Stimulated activated CD4-positive, alpha-beta T cell treated with anti-CD3 and anti-CD28 coated beads, Interleukin-2, amount 100 ng/mL, for 24 hours (primary cell): Measurements from ENCODE around the gene RPS4Y1.

Experiments used
- DNase-seq, 2 donors: peaks; one replicate each; pipeline ENCODE4 v3.0.0-alpha.2; 2020

RPS4Y1 gene

GRCh38 chrY:2885880-2886279, 44.5 kb downstream of the RPS4Y1 start:
- no peak for DNase-seq

GRCh38 chrY:2887386-2887785, 46.0 kb downstream of the RPS4Y1 start:
- DNase-seq = peak in 1 of 2 donors; percentile 15

GRCh38 chrY:2887955-2888354, 46.6 kb downstream of the RPS4Y1 start:
- no peak for DNase-seq

- no peak for DNase-seq
These were observed 52.1 kb downstream of the RPS4Y1 start for GRCh38 chrY:2893471-2893870.

GRCh38 chrY:2896050-2896449, 54.6 kb downstream of the RPS4Y1 start:
- no peak for DNase-seq

GRCh38 chrY:2907356-2907755, 66.0 kb downstream of the RPS4Y1 start:
- no peak for DNase-seq

- peak; percentile 17 to 20 for DNase-seq
These were observed 71.8 kb downstream of the RPS4Y1 start for GRCh38 chrY:2913066-2913815.
